Measurements from ENCODE around the gene TMF1.

DNA sequence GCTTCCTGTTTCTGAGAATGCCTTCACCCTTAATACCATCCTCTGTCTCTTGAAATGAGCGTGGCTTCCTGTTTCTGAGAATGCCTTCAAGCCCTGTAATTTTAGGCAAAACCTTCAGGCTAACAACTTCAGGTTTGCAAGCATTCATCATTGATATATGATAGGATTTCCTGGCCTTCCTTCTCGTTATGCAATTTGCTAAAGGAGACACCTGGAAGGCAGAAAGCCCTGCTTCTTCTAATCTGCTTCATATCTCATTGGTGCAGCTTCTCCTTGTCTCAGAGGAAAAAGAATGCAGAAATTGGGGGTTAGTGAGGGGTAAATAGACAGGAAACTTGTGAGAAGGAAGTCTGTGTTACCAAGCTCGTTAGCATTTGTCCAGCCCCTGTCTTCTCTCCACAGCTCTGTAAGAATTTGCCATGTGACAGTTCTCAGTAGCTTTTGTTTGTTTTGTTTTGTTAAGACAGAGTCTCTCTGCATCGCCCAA is 39.9 kb upstream of the TMF1 start:
- TF ChIP-seq, protein P1, sequence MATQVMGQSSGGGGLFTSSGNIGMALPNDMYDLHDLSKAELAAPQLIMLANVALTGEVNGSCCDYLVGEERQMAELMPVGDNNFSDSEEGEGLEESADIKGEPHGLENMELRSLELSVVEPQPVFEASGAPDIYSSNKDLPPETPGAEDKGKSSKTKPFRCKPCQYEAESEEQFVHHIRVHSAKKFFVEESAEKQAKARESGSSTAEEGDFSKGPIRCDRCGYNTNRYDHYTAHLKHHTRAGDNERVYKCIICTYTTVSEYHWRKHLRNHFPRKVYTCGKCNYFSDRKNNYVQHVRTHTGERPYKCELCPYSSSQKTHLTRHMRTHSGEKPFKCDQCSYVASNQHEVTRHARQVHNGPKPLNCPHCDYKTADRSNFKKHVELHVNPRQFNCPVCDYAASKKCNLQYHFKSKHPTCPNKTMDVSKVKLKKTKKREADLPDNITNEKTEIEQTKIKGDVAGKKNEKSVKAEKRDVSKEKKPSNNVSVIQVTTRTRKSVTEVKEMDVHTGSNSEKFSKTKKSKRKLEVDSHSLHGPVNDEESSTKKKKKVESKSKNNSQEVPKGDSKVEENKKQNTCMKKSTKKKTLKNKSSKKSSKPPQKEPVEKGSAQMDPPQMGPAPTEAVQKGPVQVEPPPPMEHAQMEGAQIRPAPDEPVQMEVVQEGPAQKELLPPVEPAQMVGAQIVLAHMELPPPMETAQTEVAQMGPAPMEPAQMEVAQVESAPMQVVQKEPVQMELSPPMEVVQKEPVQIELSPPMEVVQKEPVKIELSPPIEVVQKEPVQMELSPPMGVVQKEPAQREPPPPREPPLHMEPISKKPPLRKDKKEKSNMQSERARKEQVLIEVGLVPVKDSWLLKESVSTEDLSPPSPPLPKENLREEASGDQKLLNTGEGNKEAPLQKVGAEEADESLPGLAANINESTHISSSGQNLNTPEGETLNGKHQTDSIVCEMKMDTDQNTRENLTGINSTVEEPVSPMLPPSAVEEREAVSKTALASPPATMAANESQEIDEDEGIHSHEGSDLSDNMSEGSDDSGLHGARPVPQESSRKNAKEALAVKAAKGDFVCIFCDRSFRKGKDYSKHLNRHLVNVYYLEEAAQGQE (IDR thresholded peaks at IDR 0.05; ENCODE audit: insufficient read depth in 1 of 2, low read depth in 2 of 2, low read length in 2 of 2): no peak
- TF ChIP-seq TAF1 (IDR thresholded peaks at IDR 0.05; ENCODE audit: borderline replicate concordance, insufficient read depth, low read length) (no peak), POLR2AphosphoS5 (IDR thresholded peaks at IDR 0.05; ENCODE audit: low read depth, low read length) (no peak), SIN3A (IDR thresholded peaks at IDR 0.05; ENCODE audit: borderline replicate concordance, insufficient read depth, low read length) (no peak)
